GM23338 (cell line): Measurements from ENCODE around the gene GRIA4. TPM values are rescaled to one million over a fixed set of nuclear protein-coding genes. Genes with fewer than 3 reads are reported as not detected.

Experiments used
- ATAC-seq: fragments of 200-7000 bp; cut with Tn5 transposase; 3 replicates; pipeline ENCODE4 v1.9.1; 2020
- DNase-seq: peaks from one replicate; pipeline ENCODE4 v3.0.0-alpha.2; 2015; ENCODE audit warnings: low spot score
- H2AFZ ChIP-seq: fragments of 200-600 bp; sonication (generic); 2 replicates; pipeline ENCODE4 v1.8.0; 2016; ENCODE audit warnings: antibody characterized with exemption, mild to moderate bottlenecking, moderate library complexity
- H3F3A ChIP-seq: fragments of 200-600 bp; sonication (generic); replicated peaks from 2 replicates; pipeline ENCODE4 v1.8.0; 2017; ENCODE audit warnings: antibody characterized with exemption, mixed run types, low read depth
- H3K27ac ChIP-seq: fragments of 200-600 bp; sonication (generic); 2 replicates; pipeline ENCODE4 v1.6.1; 2016; ENCODE audit warnings: low read depth
- H3K27me3 ChIP-seq: fragments of 200-600 bp; sonication (generic); 2 replicates; pipeline ENCODE4 v1.8.0; 2016; ENCODE audit warnings: mild to moderate bottlenecking, mixed run types, moderate library complexity; ENCODE audit not compliant: insufficient read depth
- H3K36me3 ChIP-seq: fragments of 200-600 bp; sonication (generic); 2 replicates; pipeline ENCODE4 v1.8.0; 2016; ENCODE audit warnings: mild to moderate bottlenecking; ENCODE audit not compliant: insufficient read depth
- H3K4me1 ChIP-seq: fragments of 200-600 bp; sonication (generic); 2 replicates; pipeline ENCODE4 v1.8.0; 2016; ENCODE audit warnings: mild to moderate bottlenecking, moderate library complexity; ENCODE audit not compliant: insufficient read depth
- H3K4me2 ChIP-seq: fragments of 200-600 bp; sonication (generic); 2 replicates; pipeline ENCODE4 v1.7.1; 2017; ENCODE audit warnings: mixed run types
- H3K4me3 ChIP-seq: fragments of 200-600 bp; sonication (generic); 2 replicates; pipeline ENCODE4 v1.6.1; 2016; ENCODE audit warnings: mixed run types
- H3K79me2 ChIP-seq: fragments of 200-600 bp; sonication (generic); replicated peaks from 2 replicates; pipeline ENCODE4 v1.8.0; 2017; ENCODE audit warnings: mild to moderate bottlenecking; ENCODE audit not compliant: insufficient read depth
- H3K9me2 ChIP-seq: fragments of 200-600 bp; sonication (generic); 2 replicates; pipeline ENCODE4 v1.8.0; 2017; ENCODE audit not compliant: insufficient read depth
- H4K20me1 ChIP-seq: fragments of 200-600 bp; sonication (generic); replicated peaks from 2 replicates; pipeline ENCODE4 v1.8.0; 2017; ENCODE audit warnings: mild to moderate bottlenecking; ENCODE audit not compliant: insufficient read depth
- H3K27ac Mint-ChIP-seq: 2 replicates; pipeline ENCODE4 v1.8.0; 2020; ENCODE audit warnings: inconsistent platforms, mild to moderate bottlenecking, moderate library complexity, mixed read lengths
- H3K27me3 Mint-ChIP-seq: 3 replicates; pipeline ENCODE4 v1.8.0; 2022; ENCODE audit warnings: low read depth, mild to moderate bottlenecking, moderate library complexity, mixed read lengths, inconsistent platforms; ENCODE audit not compliant: insufficient read depth, poor library complexity
- H3K36me3 Mint-ChIP-seq: 3 replicates; pipeline ENCODE4 v1.8.0; 2021; ENCODE audit warnings: low read depth, mild to moderate bottlenecking, inconsistent platforms, moderate library complexity, mixed read lengths
- H3K4me1 Mint-ChIP-seq: 3 replicates; pipeline ENCODE4 v1.8.0; 2020; ENCODE audit warnings: mild to moderate bottlenecking, inconsistent platforms, mixed read lengths
- H3K4me3 Mint-ChIP-seq: 3 replicates; pipeline ENCODE4 v1.8.0; 2021; ENCODE audit warnings: moderate library complexity, mild to moderate bottlenecking, inconsistent platforms, mixed read lengths
- H3K9me3 Mint-ChIP-seq: 3 replicates; pipeline ENCODE4 v1.8.0; 2020; ENCODE audit warnings: moderate library complexity, mild to moderate bottlenecking, inconsistent platforms, mixed read lengths
- EZH2 ChIP-seq: fragments of 200-600 bp; sonication (generic); IDR thresholded peaks from one replicate; pipeline ENCODE4 v1.8.0; 2017; ENCODE audit warnings: antibody characterized with exemption, mild to moderate bottlenecking, low read depth; ENCODE audit not compliant: unreplicated experiment
- POLR2AphosphoS5 ChIP-seq: IDR thresholded peaks from 2 replicates; pipeline ENCODE4 v1.6.1; 2016; ENCODE audit warnings: antibody characterized with exemption, low read depth
- STAT1 ChIP-seq: IDR thresholded peaks from one replicate; pipeline ENCODE4 v1.6.1; 2016; ENCODE audit warnings: antibody characterized with exemption; ENCODE audit not compliant: unreplicated experiment
- ZNF331 ChIP-seq: fragments of 250-450 bp; sonication (Bioruptor Pico); IDR thresholded peaks from 2 replicates; pipeline ENCODE4 v1.5.0; 2020; ENCODE audit warnings: low read depth, mild to moderate bottlenecking, moderate library complexity
- ZNF462 ChIP-seq: fragments of 250-450 bp; sonication (Bioruptor Pico); IDR thresholded peaks from 2 replicates; pipeline ENCODE4 v1.5.0; 2020; ENCODE audit warnings: mild to moderate bottlenecking, moderate library complexity
- polyA plus RNA-seq: library from polyadenylated mRNA; unstranded; fragments of >200 nt; fragmentation: Nextera tagmentation; extraction: Ambion mirVana; gene quantifications from 2 replicates; pipeline ENCODE4 v1.2.1, GENCODE V29; 2016
- total RNA-seq: library from RNA; depleted of rRNA; stranded (reverse); fragments of >200 nt; shearing (Covaris generic); gene quantifications from 2 replicates; pipeline ENCODE4 v1.2.3, GENCODE V29; 2014
- TF ChIP-seq, protein P1 (sequence below): IDR thresholded peaks from 2 replicates; pipeline ENCODE4 v1.6.1; 2016; ENCODE audit warnings: antibody characterized with exemption
- TF ChIP-seq, protein P2 (sequence below), 2 experiments: fragments of 200-600 bp in 1 of 2; sonication (generic) in 1 of 2; conservative IDR thresholded peaks; 2 replicates each; pipeline versions ENCODE4 v1.5.1 to v1.6.1; 2016 to 2017; ENCODE audit warnings: antibody characterized with exemption in 2 of 2, low read depth in 2 of 2, mild to moderate bottlenecking in 2 of 2, moderate library complexity in 1 of 2

Gene GRIA4
- total and polyA plus RNA-seq, 2 experiments from 2014 or later: 17.8 to 71.1 TPM

- TF ChIP-seq ZNF462 (no peak), POLR2AphosphoS5 (no peak), EZH2 (no peak)
Observed at GRCh38 chr11:105854269-105854668, 244.4 kb downstream of the GRIA4 start (continued).

DNA sequence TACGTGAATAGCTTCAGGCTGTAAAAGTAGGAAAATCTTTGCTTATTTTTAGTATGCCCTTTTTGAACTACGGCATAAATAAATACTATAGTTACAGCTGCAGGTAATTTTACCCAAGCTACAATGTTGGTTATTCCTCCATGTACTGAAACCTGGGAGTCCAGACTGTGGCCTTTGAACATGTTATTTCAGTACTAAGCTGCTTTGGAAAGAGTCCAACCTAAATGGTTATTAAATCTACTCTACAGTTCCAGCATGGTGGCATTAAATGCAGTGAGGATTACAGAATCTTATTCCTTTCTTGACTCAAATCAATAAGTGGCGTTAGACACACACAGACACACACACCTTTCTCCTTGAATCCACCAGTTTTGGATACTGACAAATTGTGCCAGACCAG, 247.1 kb downstream of the GRIA4 start:
- TF ChIP-seq, protein P1, sequence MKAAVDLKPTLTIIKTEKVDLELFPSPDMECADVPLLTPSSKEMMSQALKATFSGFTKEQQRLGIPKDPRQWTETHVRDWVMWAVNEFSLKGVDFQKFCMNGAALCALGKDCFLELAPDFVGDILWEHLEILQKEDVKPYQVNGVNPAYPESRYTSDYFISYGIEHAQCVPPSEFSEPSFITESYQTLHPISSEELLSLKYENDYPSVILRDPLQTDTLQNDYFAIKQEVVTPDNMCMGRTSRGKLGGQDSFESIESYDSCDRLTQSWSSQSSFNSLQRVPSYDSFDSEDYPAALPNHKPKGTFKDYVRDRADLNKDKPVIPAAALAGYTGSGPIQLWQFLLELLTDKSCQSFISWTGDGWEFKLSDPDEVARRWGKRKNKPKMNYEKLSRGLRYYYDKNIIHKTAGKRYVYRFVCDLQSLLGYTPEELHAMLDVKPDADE: no peak
- TF ChIP-seq STAT1 (no peak), ZNF462 (no peak), ZNF331 (no peak), POLR2AphosphoS5 (no peak)
- TF ChIP-seq, protein P2, sequence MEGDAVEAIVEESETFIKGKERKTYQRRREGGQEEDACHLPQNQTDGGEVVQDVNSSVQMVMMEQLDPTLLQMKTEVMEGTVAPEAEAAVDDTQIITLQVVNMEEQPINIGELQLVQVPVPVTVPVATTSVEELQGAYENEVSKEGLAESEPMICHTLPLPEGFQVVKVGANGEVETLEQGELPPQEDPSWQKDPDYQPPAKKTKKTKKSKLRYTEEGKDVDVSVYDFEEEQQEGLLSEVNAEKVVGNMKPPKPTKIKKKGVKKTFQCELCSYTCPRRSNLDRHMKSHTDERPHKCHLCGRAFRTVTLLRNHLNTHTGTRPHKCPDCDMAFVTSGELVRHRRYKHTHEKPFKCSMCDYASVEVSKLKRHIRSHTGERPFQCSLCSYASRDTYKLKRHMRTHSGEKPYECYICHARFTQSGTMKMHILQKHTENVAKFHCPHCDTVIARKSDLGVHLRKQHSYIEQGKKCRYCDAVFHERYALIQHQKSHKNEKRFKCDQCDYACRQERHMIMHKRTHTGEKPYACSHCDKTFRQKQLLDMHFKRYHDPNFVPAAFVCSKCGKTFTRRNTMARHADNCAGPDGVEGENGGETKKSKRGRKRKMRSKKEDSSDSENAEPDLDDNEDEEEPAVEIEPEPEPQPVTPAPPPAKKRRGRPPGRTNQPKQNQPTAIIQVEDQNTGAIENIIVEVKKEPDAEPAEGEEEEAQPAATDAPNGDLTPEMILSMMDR (conservative IDR thresholded peaks at IDR 0.05; ENCODE audit: low read depth in 2 of 2): no peak
- H3K36me3 Mint-ChIP-seq: no peaks in the 10 kb centered on the region
- Histone ChIP-seq H3K4me3 (no peak overlapping the region), H3F3A (no peaks in the 10 kb centered on the region), H4K20me1 (no peaks in the 10 kb centered on the region), H3K27me3 (no peaks in the 10 kb centered on the region), H3K27ac (no peak overlapping the region), H2AFZ (no peak overlapping the region), H3K4me1 (no peaks in the 10 kb centered on the region), H3K4me2 (no peak overlapping the region), H3K36me3 (no peaks in the 10 kb centered on the region), H3K79me2 (no peaks in the 10 kb centered on the region), H3K9me2 (no peaks in the 10 kb centered on the region)
- DNase-seq: no peak
- no peak overlapping the region for H3K27ac Mint-ChIP-seq
- no peaks in the 10 kb centered on the region for H3K9me3 Mint-ChIP-seq
- H3K4me3 Mint-ChIP-seq: no peak overlapping the region
- H3K4me1 Mint-ChIP-seq: peaks cover 4% of the 10 kb centered on the region; the same call in 1 of the 3 replicates
- ATAC-seq: no peak
- H3K27me3 Mint-ChIP-seq: no peaks in the 10 kb centered on the region
